ENCODE measurements around the gene PALM3.

Gene PALM3

GRCh38 chr19:14006085-14006765 is 55.7 kb downstream of the PALM3 start, which contains the start of gene RFX1:
Gene RFX1 (minus strand): TSS chr19:14006320. CDS start chr19:13993843, 12,477 bp downstream.
- no peak for TF ChIP-seq CTCF (IDR thresholded peaks at IDR 0.05; ENCODE audit: extremely low read depth, missing control alignments)
- peak; percentile 93 for DNase-seq (ENCODE audit: low spot score)

- DNase-seq (ENCODE audit: low spot score) = peak; percentile 89
- no peak for TF ChIP-seq CTCF (IDR thresholded peaks at IDR 0.05; ENCODE audit: extremely low read depth, missing control alignments)
These were observed 56.4 kb downstream of the PALM3 start for GRCh38 chr19:14005349-14006084.

- DNase-seq (ENCODE audit: low spot score) = peak; percentile 24
These were observed 57.1 kb downstream of the PALM3 start for GRCh38 chr19:14004619-14005348.

More at GRCh38 chr19:14004619-14005348, 57.1 kb downstream of the PALM3 start:
- TF ChIP-seq CTCF (IDR thresholded peaks at IDR 0.05; ENCODE audit: extremely low read depth, missing control alignments) = no peak
